ENCODE measurements around the gene FAM174A. TPM values are rescaled to one million over a fixed set of nuclear protein-coding genes. Genes with fewer than 3 reads are reported as not detected.

FAM174A gene
- total RNA-seq, 6 experiments from 2014 or later = 7.2 to 11.8 (median 8.4) TPM

GRCh38 chr5:100595152-100595811 is 60.1 kb downstream of the FAM174A start:
- H3K36me3 ChIP-seq = no peaks in the 10 kb centered on the region
- ATAC-seq (peak in 1 of 4 donors; percentile 38), DNase-seq (no peak)
- 87% methylated on average over 7 of the region's 7 CpGs for WGBS (ENCODE audit: insufficient coverage, low coverage, low lambda C conversion rate, missing lambda C conversion rate)
- H3K9me3 ChIP-seq = no peaks in the 10 kb centered on the region
- H3K27me3 ChIP-seq = no peaks in the 10 kb centered on the region
- intact Hi-C loops (cut with DNase I) = no loop called here
- TF ChIP-seq POLR2A (IDR thresholded peaks at IDR 0.05) = no peak
- no peak for TF ChIP-seq CTCF (IDR thresholded peaks at IDR 0.05)
- H3K27ac ChIP-seq = no peak overlapping the region
- H3K4me3 ChIP-seq = no peak overlapping the region
- H3K4me1 ChIP-seq = no peaks in the 10 kb centered on the region

- Histone ChIP-seq H3K27me3 (no peaks in the 10 kb centered on the region), H3K36me3 (no peaks in the 10 kb centered on the region), H3K4me1 (no peaks in the 10 kb centered on the region), H3K9me3 (no peaks in the 10 kb centered on the region), H3K4me3 (no peak overlapping the region), H3K27ac (no peak overlapping the region)
- TF ChIP-seq CTCF (IDR thresholded peaks at IDR 0.05) (no peak), POLR2A (IDR thresholded peaks at IDR 0.05) (no peak)
- 74% methylated on average over 3 of the region's 3 CpGs for WGBS (ENCODE audit: insufficient coverage, low coverage, low lambda C conversion rate, missing lambda C conversion rate)
- DNase-seq (no peak), ATAC-seq (no peak)
- intact Hi-C loops (cut with DNase I) = no loop called here
Observed at GRCh38 chr5:100595812-100596173, 60.6 kb downstream of the FAM174A start.

- DNase-seq (no peak), ATAC-seq (no peak)
- Histone ChIP-seq H3K27ac (no peak overlapping the region), H3K27me3 (no peaks in the 10 kb centered on the region), H3K36me3 (no peaks in the 10 kb centered on the region), H3K9me3 (no peaks in the 10 kb centered on the region), H3K4me3 (no peak overlapping the region), H3K4me1 (no peaks in the 10 kb centered on the region)
- WGBS (ENCODE audit: insufficient coverage, low coverage, low lambda C conversion rate, missing lambda C conversion rate) = 50% methylated on average over 1 of the region's 1 CpG
- no peak for TF ChIP-seq POLR2A (IDR thresholded peaks at IDR 0.05)
- TF ChIP-seq CTCF (IDR thresholded peaks at IDR 0.05) = no peak
- intact Hi-C loops (cut with DNase I) = no loop called here
Observed at GRCh38 chr5:100598446-100598845, 63.3 kb downstream of the FAM174A start.

GRCh38 chr5:100600298-100600994 is 65.3 kb downstream of the FAM174A start:
- no peaks in the 10 kb centered on the region for H3K9me3 ChIP-seq
- intact Hi-C loops (cut with DNase I) = no loop called here
- H3K27me3 ChIP-seq = no peaks in the 10 kb centered on the region
- ATAC-seq = no peak
- no peak overlapping the region for H3K4me3 ChIP-seq
- H3K4me1 ChIP-seq = no peaks in the 10 kb centered on the region
- WGBS (ENCODE audit: insufficient coverage, low coverage, low lambda C conversion rate, missing lambda C conversion rate) = 34% methylated on average over 5 of the region's 5 CpGs
- no peak overlapping the region for H3K27ac ChIP-seq
- TF ChIP-seq CTCF (IDR thresholded peaks at IDR 0.05) = no peak
- H3K36me3 ChIP-seq = no peaks in the 10 kb centered on the region
- DNase-seq = no peak

Measured in right lobe of liver (tissue), 6 donors.